GM19099 (cell line): ENCODE data around the gene SLC39A12.

Experiments used
- POLR2A ChIP-seq: IDR thresholded peaks from 3 replicates; pipeline ENCODE4 v1.6.1; 2011; ENCODE audit warnings: low read depth; ENCODE audit not compliant: insufficient read length; ENCODE audit errors: extremely low read depth

Gene SLC39A12

DNA sequence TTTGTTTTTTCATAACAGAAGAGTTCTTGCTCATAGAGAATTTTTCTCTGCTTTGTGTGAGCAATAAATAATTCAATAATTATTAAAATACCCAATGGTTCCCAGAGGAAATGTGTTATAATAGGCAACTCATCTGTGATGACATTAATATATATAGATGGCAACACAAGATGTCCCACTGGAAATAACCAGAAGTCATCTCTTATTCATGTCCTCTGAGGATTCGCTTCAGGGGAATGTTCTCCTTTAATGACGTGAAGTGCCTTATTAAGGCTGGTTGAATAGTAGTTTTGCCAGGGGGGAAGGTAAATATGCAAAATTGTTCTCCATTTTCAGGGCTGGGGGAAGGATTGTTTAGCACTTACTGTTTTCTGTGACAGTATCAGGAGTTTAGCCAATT, 3.1 kb downstream of the SLC39A12 start:
- TF ChIP-seq POLR2A = no peak

DNA sequence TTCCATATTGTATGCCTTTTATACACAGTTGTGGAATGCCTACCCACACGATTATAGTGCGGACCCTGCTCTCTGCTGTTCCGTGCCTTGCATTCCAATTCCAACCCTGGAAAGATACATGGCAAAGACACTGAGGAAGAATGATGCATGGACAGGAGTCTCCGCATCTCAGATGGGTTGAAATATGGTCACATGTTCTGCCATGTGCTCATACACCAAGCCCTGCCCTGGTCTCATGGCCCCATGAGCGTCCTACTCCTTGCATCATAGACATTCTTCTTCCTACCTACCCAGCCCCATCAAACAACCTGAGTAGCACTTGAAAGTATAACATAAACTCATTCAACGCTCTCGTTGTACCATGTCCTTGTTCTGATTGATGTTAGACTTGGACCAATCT, 6.3 kb downstream of the SLC39A12 start:
- TF ChIP-seq POLR2A = no peak

- no peak for TF ChIP-seq POLR2A
Observed at GRCh38 chr10:17959870-17960269, 8.2 kb downstream of the SLC39A12 start.

DNA sequence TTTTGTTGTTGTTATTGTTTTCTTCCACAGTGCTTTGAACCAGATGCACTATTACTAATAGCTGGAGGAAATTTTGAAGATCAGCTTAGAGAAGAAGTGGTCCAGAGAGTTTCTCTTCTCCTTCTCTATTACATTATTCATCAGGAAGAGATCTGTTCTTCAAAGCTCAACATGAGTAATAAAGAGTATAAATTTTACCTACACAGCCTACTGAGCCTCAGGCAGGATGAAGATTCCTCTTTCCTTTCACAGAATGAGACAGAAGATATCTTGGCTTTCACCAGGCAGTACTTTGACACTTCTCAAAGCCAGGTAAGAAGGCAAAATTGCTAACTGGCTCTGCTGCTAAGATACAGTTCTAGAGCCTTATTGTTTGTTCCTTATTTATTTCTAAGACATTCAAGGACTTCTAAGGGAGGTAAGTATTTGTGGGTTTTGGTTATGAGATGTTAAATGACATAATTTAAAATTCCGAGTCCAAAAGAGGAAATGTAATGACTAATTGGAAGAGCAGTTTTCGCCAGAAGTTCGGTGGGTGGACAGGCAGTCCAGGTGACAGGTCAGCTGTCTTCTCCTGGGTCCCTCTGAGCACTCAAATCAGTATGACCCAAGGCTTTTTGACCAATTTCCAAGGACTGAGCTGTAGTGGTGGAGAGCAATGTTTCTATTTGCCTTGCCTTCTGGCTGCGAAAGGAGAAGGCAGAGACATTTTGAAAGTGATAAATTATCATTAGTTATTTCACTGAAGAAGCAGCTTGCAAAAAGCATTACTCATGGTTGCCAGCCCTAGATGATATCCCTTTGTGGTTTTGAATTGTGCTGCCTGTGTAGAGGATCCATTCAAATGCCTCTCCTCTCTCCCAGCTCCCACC, 10.1 kb downstream of the SLC39A12 start:
- no peak for TF ChIP-seq POLR2A

DNA sequence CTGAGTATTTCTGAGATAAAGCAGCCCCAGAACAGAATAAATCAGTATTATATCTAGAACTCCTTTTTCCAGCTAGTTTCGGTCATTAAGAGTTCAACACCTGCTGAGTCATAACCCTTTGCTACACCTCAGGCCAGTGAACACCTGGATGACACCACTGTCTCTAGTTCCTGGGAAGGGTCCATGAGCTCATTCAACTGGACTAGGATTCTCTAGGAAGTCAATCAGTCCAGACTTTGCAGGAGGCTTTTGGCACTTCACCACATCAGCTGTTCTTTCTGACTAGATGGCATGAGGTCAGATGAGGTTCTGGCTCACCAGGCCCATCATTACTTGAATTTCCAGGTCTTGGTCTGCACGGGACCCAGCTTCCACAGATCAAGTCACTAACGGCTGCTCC, 11.7 kb downstream of the SLC39A12 start:
- no peak for TF ChIP-seq POLR2A

GRCh38 chr10:17965649-17966235, 14.0 kb downstream of the SLC39A12 start:
- no peak for TF ChIP-seq POLR2A

GRCh38 chr10:17974505-17974904, 22.8 kb downstream of the SLC39A12 start:
- no peak for TF ChIP-seq POLR2A

DNA sequence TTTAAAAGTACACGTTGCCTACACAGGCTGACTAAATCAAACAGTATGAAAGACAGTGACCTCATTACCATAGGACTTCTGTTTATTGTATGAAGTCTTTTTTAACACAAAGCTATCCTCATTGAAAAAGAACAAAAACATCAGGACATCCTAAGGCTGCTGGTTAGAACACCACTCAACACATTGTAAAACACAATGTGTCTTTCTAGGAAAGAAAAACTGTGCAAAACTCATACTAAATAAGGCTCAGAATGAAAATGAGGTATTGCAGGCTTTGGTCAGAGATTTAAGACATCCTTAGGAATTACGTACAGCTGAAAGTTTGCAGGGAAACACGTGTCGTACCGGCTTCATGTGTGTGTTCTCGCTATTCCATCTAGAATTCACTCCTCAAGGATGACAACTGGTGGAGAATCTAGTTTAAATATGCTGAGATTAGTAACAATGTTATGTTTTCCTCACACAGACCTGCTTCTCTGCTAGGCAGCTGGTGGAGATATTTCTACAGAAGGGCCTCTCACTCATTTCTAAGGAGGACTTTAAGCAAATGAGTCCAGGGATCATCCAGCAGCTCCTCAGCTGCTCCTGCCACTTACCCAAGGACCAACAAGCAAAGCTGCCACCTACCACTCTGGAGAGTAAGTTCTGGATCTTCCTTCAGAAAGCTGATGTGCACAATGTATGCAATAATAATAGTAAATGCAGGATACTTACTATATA, 29.3 kb downstream of the SLC39A12 start:
- TF ChIP-seq POLR2A = no peak

DNA sequence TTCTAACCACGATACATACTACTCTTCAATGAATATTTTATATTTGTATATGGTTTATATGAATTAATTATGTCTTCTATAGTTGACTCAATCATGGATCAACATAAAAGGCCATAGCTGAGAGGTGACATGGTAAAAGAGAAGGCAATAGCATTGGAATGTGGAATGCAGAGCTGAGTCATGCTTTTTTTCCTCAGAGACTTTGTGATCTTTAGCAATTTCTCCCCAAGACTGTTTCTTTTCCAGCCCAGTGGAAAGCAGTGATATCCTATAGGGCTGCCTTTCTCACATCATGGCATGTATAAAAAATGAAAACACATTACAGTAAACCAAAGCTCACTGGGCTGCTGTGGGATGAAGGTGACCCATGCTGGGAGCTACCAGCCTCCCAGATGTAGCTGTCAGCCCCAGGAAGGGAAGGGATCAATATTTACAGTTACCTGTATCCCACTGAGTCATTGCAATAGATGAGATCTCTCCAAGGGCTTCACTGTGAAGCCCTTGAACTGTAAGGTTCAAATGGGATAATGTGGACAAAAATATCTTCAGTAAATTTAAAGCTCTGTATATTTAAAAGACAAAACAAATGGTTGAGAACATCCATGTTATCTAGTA, 30.2 kb downstream of the SLC39A12 start:
- no peak for TF ChIP-seq POLR2A

- no peak for TF ChIP-seq POLR2A
Observed at GRCh38 chr10:17984056-17984455, 32.3 kb downstream of the SLC39A12 start.

DNA sequence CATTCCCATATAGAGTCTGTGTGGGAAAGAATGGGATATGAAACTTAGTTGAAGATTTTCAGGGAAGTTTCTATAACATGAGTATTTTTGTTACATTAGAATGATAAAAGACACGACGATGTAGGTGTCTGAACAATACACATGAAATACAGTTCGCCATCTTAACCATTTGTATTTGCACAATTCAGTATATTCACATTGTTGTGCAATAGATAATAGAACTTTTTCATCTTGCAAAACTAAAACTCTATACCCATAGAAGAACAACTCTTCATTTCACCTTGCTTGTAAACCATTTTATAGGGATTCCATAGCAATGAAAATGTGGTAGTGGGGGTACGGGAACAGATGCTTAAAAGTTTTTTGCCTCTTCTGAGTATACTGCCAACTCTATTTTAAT, 32.8 kb downstream of the SLC39A12 start:
- TF ChIP-seq POLR2A = no peak

- TF ChIP-seq POLR2A = no peak
Observed at GRCh38 chr10:17989908-17990767, 38.4 kb downstream of the SLC39A12 start.

DNA sequence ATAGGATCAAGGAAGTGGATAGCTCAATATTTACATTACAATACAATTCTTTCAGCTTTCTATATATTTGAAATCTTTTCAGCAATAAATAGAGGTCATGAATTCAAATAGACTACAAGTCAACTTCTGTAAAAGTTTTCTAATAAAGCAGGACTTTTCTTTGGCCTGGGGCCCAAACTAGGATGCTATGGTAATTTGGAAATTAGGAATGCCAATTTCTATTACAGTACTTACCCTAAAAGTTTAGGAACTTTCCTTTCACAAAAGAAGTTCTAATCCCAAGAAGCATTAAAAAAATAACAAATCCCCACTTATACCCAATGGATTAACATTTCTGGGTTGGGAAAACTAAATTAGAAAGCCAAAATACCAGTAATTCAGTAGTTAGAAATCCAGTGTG, 40.5 kb downstream of the SLC39A12 start:
- no peak for TF ChIP-seq POLR2A

DNA sequence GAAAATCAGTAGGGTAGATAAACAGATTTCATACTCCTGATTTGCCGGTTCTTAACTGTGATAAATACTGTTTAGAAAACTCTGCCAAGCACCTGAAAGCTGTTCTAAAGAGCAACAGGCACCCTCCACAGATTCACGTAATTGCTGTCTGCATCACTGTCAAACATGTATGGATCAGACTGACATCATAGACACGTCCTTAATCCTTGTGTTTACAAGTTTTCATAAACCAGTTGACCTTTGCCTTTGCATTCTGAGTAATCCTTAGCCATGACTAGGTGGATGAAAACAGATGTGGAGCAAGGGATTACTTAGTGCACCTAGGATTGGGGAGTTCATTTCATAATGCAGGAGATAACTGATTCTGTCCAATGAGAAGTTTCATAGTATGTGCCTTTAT, 41.6 kb downstream of the SLC39A12 start:
- no peak for TF ChIP-seq POLR2A
